Measurements from ENCODE around the gene DIO1.
A peak's percentile ranks its signal among the peaks of the same experiment; 100 is the strongest.
"Not testable (repeated sequence)": the region's sequence is repeated elsewhere in the genome, so short reads cannot be mapped to it uniquely, and the experiment has no call there.

Gene DIO1

DNA sequence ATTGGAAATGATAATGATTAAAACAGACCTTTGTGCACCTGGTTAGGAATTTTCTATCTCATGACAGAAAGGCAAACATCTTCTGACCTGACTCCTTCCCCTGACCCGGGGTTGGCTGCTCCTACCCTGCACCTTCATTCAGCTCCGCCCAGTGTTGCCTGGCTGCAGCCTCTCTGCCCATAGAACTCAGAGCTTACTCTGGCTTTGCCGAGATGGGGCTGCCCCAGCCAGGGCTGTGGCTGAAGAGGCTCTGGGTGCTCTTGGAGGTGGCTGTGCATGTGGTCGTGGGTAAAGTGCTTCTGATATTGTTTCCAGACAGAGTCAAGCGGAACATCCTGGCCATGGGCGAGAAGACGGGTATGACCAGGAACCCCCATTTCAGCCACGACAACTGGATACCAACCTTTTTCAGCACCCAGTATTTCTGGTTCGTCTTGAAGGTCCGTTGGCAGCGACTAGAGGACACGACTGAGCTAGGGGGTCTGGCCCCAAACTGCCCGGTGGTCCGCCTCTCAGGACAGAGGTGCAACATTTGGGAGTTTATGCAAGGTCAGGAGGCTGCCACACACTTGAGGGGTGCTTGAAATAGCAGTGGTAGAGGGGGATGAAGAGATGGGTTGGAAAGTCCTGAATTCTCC is at the start of gene DIO1:
DIO1 (plus strand) TSS at position 189 of the 638 bp plus-strand sequence; CDS start at position 213, 24 bp downstream.
- no peak for FAIRE-seq

DNA sequence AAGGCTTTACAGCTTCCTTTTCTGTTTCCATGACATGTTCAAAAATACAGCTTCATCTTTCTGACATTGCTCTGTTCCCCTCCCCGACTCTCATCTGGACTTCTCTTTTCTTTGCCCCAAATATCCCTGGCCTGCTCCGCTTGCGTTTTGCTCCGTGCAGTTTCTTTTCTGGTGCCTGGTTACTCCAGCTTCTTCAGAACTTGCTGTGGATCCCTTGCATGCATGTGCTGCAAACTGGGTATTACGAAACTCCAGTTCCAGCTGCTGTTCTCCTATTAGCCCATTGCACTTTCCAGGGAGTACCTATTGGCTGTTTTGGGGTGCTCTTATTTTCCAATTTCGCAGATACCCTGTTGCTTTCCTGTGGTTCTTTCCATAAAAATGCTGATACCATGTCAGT is 46.0 kb upstream of the DIO1 start:
- FAIRE-seq = no peak

DNA sequence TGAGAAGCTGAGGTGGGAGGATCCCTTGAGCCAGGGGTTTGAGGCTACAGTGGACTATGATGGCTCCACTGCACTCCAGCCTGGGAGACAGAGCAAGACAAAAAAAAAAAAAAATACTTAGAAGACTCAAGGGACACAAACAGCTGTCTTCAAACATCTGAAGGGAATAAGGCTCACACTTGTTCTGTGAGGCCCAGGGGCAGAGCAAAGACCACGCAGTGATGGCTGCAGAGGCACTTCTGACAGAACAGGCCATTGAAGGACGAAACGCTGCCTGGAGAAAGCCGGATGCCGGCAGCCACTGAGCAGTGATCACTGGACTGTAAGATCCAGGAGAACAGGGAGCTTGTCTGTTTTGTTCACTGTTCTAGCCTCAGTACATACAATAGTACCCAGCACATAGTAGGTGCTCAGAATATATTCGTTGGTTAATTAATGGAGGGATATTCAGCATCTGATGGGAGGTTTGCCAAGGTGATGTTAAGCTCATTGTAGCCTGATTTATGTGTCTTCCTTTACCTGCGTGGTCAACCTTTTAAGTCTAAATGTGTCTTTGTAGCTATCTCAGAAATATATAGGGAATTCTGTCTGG is 43.8 kb upstream of the DIO1 start:
- FAIRE-seq = no peak

DNA sequence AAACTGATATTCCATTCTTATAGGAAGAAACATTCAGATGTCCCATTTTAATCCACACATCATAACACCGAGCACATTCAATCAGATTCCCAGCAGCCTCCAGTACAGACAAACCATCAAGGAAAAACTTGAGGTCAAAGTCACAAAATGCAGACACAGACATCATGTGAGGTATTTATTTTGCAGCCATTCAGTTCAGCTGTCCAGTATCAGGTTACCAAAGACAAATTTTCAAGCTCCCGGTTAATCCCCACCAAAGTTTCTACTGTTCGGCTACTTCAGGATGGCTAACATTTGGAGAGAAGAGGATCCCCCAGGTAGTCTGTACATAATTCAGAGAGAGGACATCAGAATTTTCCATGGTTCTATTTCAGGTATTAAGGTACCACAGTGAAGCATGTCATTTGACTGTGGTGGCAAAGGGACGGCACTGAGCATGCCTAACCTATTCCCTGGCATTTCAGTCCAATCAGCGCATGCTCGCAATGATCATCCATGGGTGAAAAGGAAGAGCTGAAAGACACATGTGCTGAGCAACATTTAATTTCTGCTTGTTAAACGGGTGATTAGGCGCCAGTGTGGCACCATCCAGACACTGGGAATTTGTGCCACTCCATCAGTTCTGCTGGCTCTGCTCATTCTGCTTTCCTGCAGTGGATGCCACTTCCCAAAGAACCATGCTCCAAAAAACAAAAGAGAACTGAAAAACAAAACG is 42.3 kb upstream of the DIO1 start:
- no peak for FAIRE-seq

DNA sequence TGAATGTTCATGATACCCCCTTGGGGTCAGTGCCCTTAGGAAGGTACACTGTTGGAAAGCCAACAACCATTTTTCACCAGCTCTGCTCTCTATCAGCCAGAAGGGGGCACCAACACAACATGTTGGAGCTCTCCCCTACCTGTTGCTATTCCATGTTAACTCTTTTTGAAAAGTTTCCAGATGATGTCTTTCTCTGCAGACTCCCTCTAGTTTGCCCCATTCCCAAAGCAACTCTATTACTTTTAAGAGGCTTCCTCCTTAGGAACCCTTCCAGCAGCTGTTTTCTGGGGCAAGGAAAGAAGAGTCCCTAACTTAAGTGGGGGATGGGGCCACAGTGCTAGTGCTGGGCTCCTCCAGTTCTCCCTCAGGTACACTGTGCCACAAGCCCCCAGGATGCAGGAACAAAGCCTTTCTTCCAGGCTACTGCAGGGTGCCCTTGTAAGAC is 33.0 kb upstream of the DIO1 start:
- FAIRE-seq = peak; percentile 87

DNA sequence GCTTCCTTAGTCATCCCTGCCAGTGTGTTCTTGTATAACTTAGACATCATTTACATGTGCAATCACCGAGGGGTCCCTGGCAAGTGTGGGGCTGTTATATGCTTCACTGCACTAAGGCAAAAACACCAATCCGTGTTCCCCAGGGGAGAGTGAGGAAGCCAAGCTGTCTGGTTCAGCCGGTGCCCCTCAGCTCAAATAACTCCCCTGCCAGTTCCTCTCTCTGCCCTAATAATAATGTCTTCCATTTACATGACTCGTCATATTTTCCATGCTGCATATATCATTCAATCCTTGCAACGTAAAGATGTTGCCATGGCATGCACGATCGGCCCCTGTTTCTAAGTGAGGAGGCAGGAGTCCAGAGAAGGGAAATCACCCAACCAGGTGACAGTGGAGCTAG is 31.5 kb upstream of the DIO1 start:
- no peak for FAIRE-seq

DNA sequence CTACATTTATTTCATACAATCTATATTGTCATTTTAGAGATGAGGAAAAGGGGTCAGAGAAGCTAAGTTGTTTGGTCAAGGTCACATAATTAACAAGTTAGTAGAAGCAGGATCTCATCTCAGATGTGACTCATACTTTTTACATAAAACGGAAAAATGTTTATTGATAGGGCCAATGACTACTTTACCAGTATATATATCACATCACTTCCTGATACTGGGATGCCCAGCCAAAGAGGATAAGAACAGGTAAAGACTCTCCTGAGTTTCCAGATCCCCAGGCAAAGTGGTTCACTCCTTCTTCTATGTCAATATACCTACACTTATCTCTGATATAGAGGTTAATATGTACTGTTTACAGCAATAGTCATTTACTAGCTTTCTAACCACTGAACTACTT is 25.4 kb upstream of the DIO1 start:
- no peak for FAIRE-seq

DNA sequence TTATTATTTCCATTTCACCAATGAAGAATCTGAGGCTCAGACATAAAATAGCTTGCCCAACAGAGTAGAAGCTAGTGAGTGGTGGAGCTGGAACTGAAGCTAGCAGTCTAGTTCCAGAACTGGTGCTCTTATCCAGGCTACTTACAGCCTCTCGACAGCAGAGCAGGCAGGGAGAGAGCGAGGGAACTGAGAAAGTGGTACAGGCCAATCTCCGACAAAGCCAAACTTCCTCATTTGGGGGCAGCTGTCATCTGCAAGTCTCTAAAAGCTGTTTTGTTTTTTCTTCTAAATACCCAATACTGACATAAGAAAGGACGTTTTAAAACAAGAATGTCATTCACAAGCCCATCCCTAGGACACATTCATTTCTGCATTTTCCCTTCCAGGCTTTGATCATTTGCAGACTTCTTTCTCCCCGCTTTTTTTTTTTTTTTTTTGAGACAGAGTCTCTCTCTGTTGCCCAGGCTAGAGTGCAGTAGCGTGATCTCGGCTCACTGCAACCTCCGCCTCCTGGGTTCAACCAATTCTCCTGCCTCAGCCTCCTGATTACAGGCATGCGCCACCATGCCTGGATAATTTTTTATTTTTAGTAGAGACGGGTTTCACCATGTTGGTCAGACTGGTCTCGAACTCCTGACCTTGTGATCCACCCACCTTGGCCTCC is 24.4 kb upstream of the DIO1 start:
- FAIRE-seq = no peak

DNA sequence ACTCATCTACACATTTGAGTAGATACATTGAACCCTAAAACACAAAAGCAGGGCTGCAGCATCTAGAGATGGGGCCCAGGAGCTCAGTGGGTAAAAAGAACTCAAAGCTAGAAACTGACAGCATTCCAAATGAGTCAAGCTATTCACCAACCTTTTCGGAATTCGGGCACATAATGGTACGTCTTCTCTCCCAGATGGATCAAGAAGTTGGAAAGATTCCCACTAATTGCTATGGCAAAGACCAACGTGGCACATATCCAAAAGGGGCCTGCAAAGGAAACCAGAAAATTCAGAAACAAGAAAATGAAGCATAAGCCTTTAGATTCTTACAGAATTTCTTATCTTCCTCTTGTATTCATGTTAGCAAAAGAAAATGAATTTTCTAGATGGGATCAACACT is 22.8 kb upstream of the DIO1 start:
- no peak for FAIRE-seq

DNA sequence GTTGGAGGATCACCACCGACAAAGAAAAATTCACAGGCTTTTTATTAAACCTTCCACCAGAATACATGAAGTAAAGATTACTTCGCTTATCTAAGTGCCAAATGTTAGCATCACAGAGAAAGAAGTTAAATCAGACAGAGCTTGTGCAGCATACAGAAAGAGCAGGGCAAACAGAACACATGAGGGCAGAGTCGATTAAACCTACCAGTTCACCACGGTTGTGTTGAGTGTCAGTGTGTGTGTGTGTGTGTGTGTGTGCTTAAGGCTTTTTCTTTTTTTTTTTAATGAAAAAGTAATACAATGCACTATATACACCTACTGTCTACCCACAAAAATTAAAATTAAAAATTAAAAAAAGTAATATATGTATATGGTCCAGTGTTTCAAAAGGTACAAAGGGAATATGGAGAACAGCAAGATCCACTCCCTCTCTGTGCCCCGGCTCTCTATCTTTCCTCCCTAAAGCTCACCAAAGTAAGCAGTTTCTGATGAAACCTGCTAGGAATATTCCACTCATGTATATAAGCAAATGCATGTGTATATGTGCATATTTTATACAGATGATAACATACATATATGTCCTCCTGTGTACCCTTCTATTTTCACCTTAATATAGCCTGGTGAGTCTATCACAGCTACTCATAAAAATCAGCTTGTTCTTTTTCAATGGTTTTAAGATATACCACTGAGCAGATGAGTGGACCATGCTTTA is 22.1 kb upstream of the DIO1 start:
- no peak for FAIRE-seq

DNA sequence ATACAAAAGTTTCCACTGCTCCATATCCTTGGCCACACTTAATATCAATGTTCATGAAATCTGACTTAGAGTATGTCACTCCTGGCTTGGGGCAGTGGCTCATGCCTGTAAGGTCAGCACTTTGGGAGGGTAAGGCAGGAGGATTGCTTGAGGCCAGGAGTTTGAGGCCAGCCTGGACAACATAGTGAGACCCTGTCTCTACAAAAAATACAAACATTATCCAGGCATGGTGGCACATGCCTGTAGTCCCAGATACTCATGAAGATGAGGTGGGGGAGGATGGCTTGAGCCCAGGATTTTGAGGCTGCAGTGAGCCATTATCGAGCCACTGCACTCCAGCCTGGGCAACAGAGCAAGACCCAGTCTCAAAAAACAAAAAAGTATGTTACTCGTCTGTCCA is 18.8 kb upstream of the DIO1 start:
- FAIRE-seq = not testable (repeated sequence)

DNA sequence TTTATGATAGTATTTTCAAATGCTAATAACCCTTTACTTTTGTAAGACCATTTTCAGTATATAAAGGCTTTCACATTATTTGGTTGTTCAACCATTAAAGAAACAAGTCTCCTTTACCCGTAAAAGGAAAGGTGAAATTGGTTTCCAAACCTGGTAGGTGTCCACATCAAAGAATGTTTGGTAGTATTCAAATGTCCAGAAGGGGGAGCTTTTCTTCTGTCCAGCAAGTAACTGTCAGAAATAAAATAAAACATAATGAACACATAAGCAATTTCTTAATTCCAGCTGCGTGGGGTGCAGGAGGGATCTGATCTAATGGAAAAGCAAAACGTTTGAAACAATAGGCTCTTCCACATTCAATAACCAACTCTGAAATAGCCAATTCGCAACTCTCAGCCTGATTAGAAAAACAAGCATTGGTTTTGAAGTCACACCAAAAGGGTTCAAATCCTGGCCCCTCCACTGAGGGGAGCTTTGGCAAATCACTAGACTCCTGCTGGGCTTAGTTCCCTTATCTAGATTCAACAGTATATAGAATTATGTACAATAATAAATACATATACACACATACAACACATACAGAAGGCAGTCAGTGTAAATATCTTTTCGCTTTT is 15.4 kb upstream of the DIO1 start:
- peak; percentile 91 for FAIRE-seq

DNA sequence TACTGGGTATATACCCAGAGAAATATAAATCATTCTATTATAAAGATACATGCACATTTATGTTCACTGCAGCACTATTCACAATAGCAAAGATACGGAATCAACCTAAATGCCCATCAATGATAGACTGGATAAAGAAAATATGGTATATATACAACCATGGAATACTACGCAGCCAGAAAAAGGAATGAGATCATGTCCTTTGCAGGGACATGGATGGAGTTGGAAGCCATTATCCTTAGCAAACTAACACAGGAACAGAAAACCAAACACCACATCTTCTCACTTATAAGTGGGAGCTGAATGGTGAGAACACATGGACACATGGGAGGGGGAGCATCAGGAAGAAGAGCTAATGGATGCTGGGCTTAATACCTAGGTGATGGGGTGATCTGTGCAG is 12.1 kb upstream of the DIO1 start:
- not testable (repeated sequence) for FAIRE-seq

DNA sequence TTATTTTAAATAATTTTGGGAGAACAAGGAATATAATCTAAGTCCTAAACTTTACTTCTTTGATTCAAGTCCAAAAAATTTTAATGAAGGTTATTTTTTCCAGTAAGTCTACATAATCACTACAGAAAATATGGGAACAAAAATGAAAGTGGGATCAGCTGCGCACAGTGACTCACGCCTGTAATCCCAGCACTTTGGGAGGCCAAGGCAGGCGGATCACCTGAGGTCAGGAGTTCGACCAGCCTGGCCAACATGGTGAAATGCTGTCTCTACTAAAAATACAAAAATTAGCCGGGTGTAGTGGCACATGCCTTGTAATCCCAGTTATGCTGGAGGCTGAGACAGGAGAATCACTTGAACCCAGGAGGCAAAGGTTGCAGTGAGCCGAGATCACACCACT is 10.4 kb upstream of the DIO1 start:
- not testable (repeated sequence) for FAIRE-seq

DNA sequence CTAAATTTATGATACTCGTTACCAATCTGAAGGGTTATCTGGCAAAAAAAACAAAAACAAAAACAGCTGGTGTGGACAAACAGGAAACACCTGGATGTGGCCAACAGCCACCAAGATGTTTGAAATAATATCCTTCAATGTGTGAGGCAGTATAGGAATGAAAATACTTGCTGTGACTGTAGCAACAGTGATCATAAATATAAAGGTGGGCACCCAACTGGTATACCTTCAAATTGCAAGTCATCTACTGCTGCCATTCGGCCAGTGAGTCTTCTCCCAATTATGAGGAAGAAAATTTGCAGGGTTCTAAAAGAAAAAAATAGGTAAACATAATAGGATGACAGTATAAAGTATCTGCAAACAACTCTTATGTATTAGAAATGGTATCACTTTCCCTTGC is 5.3 kb upstream of the DIO1 start:
- no peak for FAIRE-seq

DNA sequence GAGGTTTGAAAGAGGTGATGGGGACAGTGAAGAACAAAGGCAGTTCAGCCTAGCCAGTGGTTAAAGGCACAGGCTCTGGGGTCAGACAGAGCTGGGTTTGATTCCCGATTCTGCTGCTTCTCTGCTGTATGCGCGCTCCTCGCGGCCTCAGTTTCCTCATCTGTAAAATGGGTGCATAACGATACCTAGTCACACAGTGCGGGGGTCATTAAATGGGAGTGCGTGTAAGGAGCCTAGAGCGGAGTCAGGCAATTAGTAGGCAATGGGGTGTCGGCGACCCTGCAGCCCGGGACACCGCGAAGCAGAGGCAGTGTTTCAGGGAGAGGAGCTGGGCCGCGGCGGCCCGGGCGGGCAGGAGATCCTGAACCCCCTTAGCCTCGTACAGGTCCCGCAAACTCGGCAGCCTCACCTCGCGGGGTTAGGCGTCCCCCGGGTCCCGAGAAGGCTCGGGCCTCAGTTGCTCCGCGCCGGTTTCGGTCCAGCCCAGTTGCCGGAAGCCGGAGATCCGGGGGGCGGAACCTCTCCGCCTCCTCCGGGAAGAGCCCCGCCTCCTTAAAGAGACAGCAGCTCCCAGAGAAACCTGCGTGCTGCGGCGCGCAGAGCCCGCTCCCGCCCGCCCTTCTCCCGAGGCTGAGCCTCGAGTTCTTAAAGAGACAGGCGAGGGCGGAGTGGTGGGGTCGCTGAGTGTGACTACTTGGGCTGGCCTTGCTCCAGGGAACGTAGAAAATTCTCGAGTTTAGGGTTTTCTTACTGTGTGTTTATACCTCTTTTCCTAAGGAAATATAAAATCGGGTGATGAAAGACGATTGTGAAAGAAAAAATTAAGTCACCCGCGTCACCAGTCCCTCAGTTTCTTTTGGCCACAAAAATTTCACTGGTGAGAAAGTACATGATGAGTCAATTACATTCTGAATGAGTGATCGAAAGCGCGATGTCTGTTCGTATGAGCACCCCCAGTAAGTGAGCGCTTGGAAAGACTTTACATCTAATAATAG is 4.4 kb upstream of the DIO1 start, which contains the start of gene YIPF1:
YIPF1 (minus strand) TSS at position 494 of the 995 bp plus-strand sequence. CDS start 860 bp downstream, outside the sequence.
- peak; percentile 13 for FAIRE-seq

DNA sequence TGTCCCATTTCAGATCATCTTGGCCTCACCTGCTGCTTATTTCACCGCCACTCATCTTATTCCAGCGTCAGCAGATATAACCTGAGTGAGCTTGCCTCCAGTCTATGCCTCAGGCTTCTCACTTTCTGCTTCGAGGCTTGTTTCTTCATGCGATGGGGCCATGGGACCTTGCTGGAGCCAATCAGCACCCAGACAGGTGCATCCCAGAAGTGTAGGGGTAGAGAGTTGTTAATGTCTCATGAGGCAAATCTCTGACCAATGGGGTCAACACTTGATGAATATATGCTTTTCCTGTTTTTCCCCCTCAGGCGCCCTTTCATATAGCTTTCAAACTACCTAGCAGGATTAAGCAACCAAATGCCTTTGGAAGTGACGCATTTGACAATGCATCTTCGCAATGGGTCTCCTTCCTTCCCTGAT is 3.5 kb upstream of the DIO1 start:
- FAIRE-seq = no peak

DNA sequence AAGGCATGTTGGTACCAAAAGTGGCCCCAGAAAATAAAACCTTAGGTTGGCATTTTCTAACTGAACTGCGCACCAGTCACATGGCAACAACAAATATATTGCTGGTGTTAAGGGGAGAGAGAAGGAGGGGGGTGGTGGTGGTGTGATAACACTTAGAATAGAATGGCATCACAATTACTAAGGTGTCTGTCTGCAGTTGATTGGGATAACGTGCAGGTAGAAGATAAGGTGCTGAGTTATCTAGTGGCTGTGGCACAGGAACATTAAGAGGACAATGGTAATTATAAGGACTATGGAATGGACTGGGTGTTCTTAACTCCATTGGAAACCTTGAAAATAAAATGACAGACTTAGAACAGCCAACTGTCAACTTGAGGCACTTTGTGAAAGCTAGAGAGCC is 3.0 kb upstream of the DIO1 start:
- FAIRE-seq = no peak

DNA sequence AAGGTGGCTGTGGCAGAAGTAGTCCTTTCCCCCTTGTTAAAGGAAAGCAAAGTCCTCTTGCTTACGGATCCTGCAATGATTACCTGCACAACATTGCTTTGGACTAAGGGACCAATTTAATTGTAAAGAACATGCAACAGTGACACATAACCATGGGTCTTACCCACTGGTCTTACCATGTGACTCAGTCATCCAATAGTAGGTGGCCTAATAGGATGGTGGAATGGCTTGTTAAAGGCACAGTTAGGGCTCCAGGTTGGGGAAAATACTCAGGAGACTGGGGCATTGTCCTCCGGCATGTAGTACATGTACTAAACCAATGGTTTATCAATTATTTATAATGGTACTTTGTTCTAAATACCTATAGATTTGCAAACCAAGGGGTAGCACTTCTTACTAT is 2.3 kb upstream of the DIO1 start:
- no peak for FAIRE-seq

DNA sequence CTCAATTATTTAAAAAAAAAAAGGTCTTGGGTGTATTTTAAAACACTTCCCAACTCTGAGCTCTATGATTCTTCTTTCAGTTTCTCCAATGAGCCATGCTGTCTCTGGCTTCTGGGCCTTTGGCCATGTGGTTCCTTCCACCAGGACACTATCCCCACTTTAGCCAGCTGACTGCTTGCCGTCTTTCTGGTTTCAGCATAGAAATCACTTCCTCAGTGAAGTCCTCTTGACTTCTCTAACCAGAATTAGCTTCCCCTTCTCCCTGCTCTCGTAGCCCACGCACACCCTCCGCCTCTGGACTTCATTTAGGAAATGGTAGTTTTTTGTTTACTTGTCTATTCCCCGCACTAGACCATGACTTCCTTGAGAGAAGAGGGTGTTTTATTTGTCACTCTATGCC is 1.1 kb upstream of the DIO1 start:
- FAIRE-seq = no peak

DNA sequence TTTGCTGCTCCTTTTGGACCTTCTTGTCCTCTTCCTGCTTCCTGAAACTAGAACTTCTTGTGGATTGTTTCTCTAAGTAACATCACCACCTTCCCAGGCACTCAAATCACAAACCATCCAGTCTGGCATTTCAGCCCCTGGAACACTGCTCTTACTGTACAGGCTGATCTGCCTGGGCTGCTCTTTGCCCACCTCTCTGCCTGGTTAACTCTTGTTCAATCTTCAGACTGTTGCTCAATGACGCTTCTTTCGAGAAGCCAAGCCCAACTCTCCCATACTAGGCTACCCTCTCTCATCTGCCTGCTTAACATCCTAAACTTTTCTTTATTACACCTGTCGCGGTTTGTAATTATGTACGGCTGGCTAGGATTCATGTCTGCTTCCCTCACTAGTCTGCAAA is 657 bp downstream of the DIO1 start:
- FAIRE-seq = no peak
